Cardiac fibroblast (primary cell): Measurements from ENCODE around the gene FCRL4.

ENCODE experiments used
- DNase-seq, 2 donors: peaks; one replicate each; pipeline versions ENCODE4 v3.0.0 to v3.0.0-alpha.2; 2010; ENCODE audit warnings: low read depth in 2 of 2
- H3K4me3 ChIP-seq, 2 donors: replicated peaks in 1 of 2; 1 replicate in 1 of 2; 2 replicates in 1 of 2; pipeline ENCODE4 v1.5.1; 2011; ENCODE audit warnings: low read depth in 2 of 2, low read length in 2 of 2, mild to moderate bottlenecking in 2 of 2, moderate library complexity in 1 of 2
- CTCF ChIP-seq: IDR thresholded peaks from one replicate; pipeline ENCODE4 v1.5.1; 2011; ENCODE audit warnings: low read depth, mild to moderate bottlenecking, low read length, inconsistent platforms

FCRL4 gene

GRCh38 chr1:157597959-157598667, at the start of gene FCRL4:
FCRL4 (minus strand) TSS chr1:157598085; CDS start chr1:157597944, 141 bp downstream.
- no peak within 1 kb of the TSS for H3K4me3 ChIP-seq
- TF ChIP-seq CTCF, result no peak
- DNase-seq, result no peak

- DNase-seq, result no peak
- H3K4me3 ChIP-seq, result no peak overlapping the region
- no peak for TF ChIP-seq CTCF
These were observed 48.3 kb upstream of the FCRL4 start for GRCh38 chr1:157646144-157646543.

GRCh38 chr1:157641177-157641576, 43.3 kb upstream of the FCRL4 start:
- DNase-seq, result no peak

GRCh38 chr1:157639800-157640199, 41.9 kb upstream of the FCRL4 start:
- no peak for TF ChIP-seq CTCF
- H3K4me3 ChIP-seq, result no peak overlapping the region
- no peak for DNase-seq

More at GRCh38 chr1:157641177-157641576, 43.3 kb upstream of the FCRL4 start:
- TF ChIP-seq CTCF, result no peak
- H3K4me3 ChIP-seq, result no peak overlapping the region

GRCh38 chr1:157628773-157629172, 30.9 kb upstream of the FCRL4 start:
- no peak for TF ChIP-seq CTCF
- H3K4me3 ChIP-seq, result no peak overlapping the region
- no peak for DNase-seq

GRCh38 chr1:157626099-157626498, 28.2 kb upstream of the FCRL4 start:
- no peak for TF ChIP-seq CTCF
- no peak for DNase-seq
- no peak overlapping the region for H3K4me3 ChIP-seq

GRCh38 chr1:157624471-157624870, 26.6 kb upstream of the FCRL4 start:
- H3K4me3 ChIP-seq, result no peak overlapping the region
- no peak for DNase-seq
- no peak for TF ChIP-seq CTCF
